GM19455 (cell line): ENCODE measurements around the gene TRUB1.

Source experiments
- ATAC-seq: cut with Tn5 transposase; IDR thresholded peaks from one replicate; pipeline ENCODE4 v1.9.1; 2021; ENCODE audit not compliant: unreplicated experiment

Gene TRUB1

GRCh38 chr10:114973997-114974396, 36.0 kb downstream of the TRUB1 start:
- no peak for ATAC-seq

GRCh38 chr10:114974625-114975024, 36.6 kb downstream of the TRUB1 start:
- no peak for ATAC-seq

DNA sequence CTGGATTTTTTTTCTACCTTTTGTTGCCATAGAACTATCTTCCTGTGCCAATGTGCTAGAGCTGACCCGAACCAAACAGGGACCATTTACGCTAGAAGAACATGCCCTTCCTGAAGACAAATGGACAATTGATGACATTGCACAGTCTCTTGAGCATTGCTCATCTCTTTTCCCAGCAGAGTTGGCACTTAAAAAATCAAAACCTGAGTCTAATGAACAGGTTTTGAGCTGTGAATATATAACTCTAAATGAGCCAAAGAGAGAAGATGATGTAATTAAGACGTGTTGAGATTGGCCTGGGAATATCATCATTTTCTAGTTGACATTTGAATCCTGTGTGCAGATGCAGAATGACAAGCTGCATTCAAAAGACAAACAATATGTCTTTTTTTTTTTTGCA, 37.1 kb downstream of the TRUB1 start:
- ATAC-seq: no peak

GRCh38 chr10:114982989-114983388, 45.0 kb downstream of the TRUB1 start:
- no peak for ATAC-seq

GRCh38 chr10:114987995-114988394, 50.0 kb downstream of the TRUB1 start:
- ATAC-seq: no peak

GRCh38 chr10:114990586-114990985, 52.6 kb downstream of the TRUB1 start:
- no peak for ATAC-seq

GRCh38 chr10:114990991-114991390, 53.0 kb downstream of the TRUB1 start:
- ATAC-seq: no peak

DNA sequence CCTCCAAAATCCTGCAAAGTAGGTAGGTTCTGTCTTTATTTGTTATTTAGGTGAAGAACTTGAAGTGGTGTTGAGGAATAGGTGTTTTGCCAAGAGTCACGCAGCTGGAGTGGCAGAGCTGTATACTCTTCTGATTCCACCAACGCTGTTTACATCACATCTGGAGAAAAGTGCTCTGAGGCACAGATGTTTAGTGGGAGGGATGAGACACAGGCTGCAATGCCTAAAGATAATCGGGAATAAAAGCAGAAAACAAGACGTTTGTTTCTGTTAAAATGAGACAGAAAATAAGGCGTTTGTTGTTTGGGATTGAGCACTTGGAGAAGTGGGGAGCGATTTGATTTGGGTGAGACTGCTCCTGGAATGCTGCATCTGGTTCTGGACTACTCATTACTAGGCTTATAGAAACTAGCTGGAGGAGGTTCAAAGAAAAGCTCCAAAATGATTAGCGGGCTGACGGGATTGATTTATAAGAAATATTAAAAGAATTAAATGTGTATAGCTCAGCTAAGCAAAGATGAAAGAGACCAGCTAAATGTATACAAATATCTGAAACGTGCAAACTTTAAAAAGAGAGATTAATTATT, 54.3 kb downstream of the TRUB1 start:
- no peak for ATAC-seq

- no peak for ATAC-seq
Measured at GRCh38 chr10:114995468-114996247, 57.7 kb downstream of the TRUB1 start.

- ATAC-seq: no peak
Measured at GRCh38 chr10:114996542-114996941, 58.5 kb downstream of the TRUB1 start.

- ATAC-seq: no peak
Measured at GRCh38 chr10:114998993-114999392, 61.0 kb downstream of the TRUB1 start.

- peak; percentile 78 for ATAC-seq
Measured at GRCh38 chr10:115001506-115002381, 63.7 kb downstream of the TRUB1 start.

- no peak for ATAC-seq
Measured at GRCh38 chr10:115003396-115003795, 65.4 kb downstream of the TRUB1 start.

DNA sequence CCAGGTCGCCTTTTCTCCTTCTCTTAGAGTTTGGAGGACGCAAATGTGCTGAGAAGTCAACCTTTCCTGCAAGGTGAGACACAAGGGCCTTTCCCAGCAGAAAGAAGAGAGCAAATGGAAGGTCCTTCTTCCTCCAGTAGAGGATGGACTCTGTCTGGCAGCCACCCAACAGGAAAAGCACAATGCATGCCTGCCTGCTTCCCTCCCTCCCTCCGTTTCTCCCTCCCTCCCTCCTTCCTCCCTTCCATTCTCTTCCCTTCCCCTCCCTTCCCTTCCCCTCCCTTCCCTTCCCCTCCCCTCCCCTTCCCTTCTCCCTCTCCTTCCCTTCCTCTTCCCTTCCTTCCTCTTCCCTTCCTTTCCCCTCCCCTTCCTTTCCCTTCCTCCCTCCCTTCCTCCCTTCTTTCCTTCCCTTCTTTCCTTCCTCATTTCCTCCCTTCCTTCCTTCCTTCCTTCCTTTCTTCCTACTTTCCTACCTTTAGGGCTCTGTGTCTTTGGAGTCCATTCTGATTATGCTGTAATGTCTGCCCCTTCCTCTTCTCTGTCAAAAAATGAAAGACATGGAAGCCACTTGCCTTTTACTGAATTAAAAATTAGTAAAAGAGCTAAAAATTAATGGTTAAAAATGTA, 66.4 kb downstream of the TRUB1 start:
- no peak for ATAC-seq

DNA sequence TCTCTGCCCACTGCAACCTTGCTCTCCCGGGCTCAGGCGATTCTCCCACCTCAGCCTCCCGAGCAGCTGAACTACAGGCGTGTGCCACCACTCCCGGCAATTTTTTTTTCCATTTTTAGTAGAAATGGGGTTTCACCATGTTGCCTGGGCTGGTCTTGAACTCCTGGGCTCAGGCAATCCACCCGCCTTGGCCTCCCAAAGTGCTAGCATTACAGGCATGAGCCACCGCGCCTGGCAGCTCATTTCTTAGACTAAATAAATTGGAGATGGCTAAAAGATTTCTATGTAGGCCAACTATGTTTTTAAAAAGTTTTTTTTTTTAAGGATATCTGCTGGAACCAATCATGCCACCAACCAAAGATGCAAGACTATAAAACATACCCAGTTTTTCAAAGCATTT, 67.8 kb downstream of the TRUB1 start:
- no peak for ATAC-seq

GRCh38 chr10:115018185-115018931, 80.4 kb downstream of the TRUB1 start:
- ATAC-seq: no peak

DNA sequence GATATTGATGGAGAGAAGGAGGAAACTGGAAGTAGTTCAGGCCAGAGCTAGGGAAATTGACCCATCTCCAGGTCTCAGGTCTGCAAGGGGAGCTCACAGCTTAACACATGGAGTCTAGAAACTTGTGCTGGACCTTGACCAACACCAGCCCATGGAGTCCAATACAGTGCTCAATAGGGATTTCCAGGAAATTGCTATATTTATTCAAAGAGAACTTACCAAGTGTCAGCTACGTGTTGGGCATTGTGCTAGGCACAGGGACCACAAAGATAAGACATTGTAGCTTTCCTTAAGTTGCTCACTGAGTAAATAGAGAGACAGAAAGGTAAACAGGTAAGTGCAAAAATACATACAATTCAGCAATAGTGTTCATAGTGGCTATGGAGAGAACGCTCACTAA, 82.5 kb downstream of the TRUB1 start:
- no peak for ATAC-seq

DNA sequence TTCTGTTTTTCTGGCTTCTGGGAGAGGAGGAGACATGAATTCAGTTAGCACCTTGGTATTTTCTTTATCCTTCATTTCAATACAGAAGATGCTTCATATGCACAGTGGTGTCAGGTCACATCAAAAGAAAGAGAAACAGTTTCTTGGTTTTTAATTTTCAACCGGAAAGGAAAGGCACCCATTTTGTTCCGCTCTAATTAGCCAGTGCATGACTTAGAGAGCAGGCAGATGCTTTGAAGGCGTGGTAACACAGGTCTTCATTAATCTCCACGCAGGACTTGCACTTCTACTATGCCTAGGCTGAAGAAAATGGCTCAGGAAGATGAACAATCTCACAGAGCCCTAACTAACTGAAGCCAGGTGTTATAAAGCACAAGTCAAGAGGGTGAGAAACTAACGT, 84.7 kb downstream of the TRUB1 start:
- ATAC-seq: no peak

DNA sequence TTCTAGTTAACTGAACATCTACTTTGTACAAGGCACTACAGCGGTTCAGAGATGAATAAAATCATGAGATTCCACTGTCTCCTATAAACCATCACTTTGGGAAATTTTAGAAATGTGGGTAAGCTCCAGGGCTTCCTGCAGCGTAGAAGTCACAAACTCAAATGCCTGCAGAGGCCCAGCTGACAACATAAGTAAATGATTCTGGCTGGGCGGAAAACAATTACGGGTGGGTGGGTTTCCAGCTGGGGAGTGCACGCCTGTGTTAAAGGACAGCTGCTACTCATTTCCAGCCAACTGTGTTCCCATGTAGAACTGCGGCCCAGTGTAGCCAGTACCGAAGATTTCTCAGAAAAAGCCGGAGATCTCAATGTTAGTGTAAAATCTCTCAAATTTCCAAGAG, 85.7 kb downstream of the TRUB1 start:
- no peak for ATAC-seq

- no peak for ATAC-seq
Measured at GRCh38 chr10:115024371-115024770, 86.4 kb downstream of the TRUB1 start.
